KMS-11 (cell line): ENCODE results near the gene STRN4.

ENCODE experiments used
- H2AFZ ChIP-seq: fragments of 200-600 bp; sonication (generic); 2 replicates; pipeline ENCODE4 v1.6.1; 2016; ENCODE audit warnings: antibody characterized with exemption, mixed run types, low read depth
- H3K27ac ChIP-seq: fragments of 200-600 bp; sonication (generic); 2 replicates; pipeline ENCODE4 v1.6.1; 2016; ENCODE audit warnings: mild to moderate bottlenecking, mixed run types
- H3K27me3 ChIP-seq: fragments of 200-600 bp; sonication (generic); 2 replicates; pipeline ENCODE4 v1.6.1; 2017; ENCODE audit warnings: mild to moderate bottlenecking, low read depth, mixed run types, moderate library complexity; ENCODE audit not compliant: insufficient read depth
- H3K36me3 ChIP-seq: fragments of 200-600 bp; sonication (generic); 2 replicates; pipeline ENCODE4 v1.6.1; 2017; ENCODE audit warnings: mild to moderate bottlenecking, mixed run types; ENCODE audit not compliant: insufficient read depth
- H3K4me1 ChIP-seq: fragments of 200-600 bp; sonication (generic); 2 replicates; pipeline ENCODE4 v1.6.1; 2016; ENCODE audit warnings: mild to moderate bottlenecking, low read depth, mixed run types; ENCODE audit not compliant: poor library complexity, severe bottlenecking
- H3K4me2 ChIP-seq: fragments of 200-600 bp; sonication (generic); 2 replicates; pipeline ENCODE4 v1.7.0; 2016; ENCODE audit warnings: mild to moderate bottlenecking, mixed run types
- H3K4me3 ChIP-seq: fragments of 200-600 bp; sonication (generic); IDR thresholded peaks from 2 replicates; pipeline ENCODE4 v1.6.1; 2017; ENCODE audit warnings: low read depth, low read length, mixed read lengths; ENCODE audit not compliant: insufficient read depth
- H3K79me2 ChIP-seq: fragments of 200-600 bp; sonication (generic); 2 replicates; pipeline ENCODE4 v1.6.1; 2016; ENCODE audit warnings: low read depth, mixed run types; ENCODE audit not compliant: insufficient read depth
- H3K9ac ChIP-seq: fragments of 200-600 bp; sonication (generic); 2 replicates; pipeline ENCODE4 v1.6.1; 2016; ENCODE audit warnings: mild to moderate bottlenecking, mixed run types
- H4K20me1 ChIP-seq: fragments of 200-600 bp; sonication (generic); 2 replicates; pipeline ENCODE4 v1.6.1; 2016; ENCODE audit warnings: mild to moderate bottlenecking, mixed run types; ENCODE audit not compliant: insufficient read depth
- CTCF ChIP-seq: fragments of 200-600 bp; sonication (generic); conservative IDR thresholded peaks from 2 replicates; pipeline ENCODE4 v1.6.1; 2017; ENCODE audit warnings: low read depth, mild to moderate bottlenecking, antibody characterized with exemption, low read length, moderate library complexity, mixed read lengths

STRN4 gene

GRCh38 chr19:46723471-46723870 lies 22.8 kb downstream of the STRN4 start:
- Histone ChIP-seq H3K9ac (no peak overlapping the region), H3K4me3 (no peak overlapping the region), H4K20me1 (no peaks in the 10 kb centered on the region), H3K27me3 (no peaks in the 10 kb centered on the region), H3K4me1 (peaks cover 18% of the 10 kb centered on the region), H3K27ac (no peak overlapping the region; the same call in 1 of the 2 replicates), H3K36me3 (peaks cover 3% of the 10 kb centered on the region; the same call in 1 of the 2 replicates), H2AFZ (no peak overlapping the region), H3K4me2 (no peak overlapping the region), H3K79me2 (no peaks in the 10 kb centered on the region)
- TF ChIP-seq CTCF = no peak

- Histone ChIP-seq H3K4me2 (no peak overlapping the region), H2AFZ (no peak overlapping the region), H3K27me3 (no peaks in the 10 kb centered on the region), H3K4me3 (no peak overlapping the region), H3K79me2 (no peaks in the 10 kb centered on the region), H3K9ac (no peak overlapping the region), H4K20me1 (no peaks in the 10 kb centered on the region), H3K27ac (no peak overlapping the region; the same call in 1 of the 2 replicates), H3K36me3 (peaks cover 3% of the 10 kb centered on the region; the same call in 1 of the 2 replicates), H3K4me1 (peaks cover 23% of the 10 kb centered on the region)
- TF ChIP-seq CTCF = no peak
Observed at GRCh38 chr19:46723023-46723461, 23.2 kb downstream of the STRN4 start.

DNA sequence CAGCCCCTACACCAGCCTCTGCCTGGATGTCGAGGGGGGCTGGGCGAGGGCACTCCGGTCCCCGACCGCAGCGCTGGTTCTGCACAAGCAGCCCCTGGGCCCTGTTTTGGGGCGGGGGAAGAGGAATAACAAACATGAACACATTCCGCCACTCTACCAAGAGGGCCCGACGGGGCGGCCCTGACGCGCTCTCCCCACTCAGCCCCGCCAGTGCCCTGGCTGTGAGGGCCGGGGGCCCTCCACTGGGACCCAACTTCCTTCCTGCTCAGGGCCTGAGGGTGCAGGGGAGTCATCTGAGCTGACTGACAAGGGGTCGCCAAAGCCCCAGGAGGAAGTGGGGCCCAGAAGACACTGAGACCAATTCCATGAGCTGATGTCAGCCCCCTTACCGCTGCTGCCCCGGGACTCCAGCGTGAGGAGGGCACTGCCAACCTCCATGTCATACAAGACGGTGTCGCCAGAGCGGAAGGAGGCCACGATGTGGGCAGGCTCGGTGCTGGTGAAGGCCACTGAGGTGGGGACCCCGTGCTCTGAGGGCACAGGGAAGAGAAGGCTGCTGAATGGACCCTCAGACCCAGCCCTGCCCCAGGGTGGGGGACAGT lies 23.7 kb downstream of the STRN4 start:
- Histone ChIP-seq H4K20me1 (no peaks in the 10 kb centered on the region), H3K9ac (no peak overlapping the region), H3K27me3 (no peaks in the 10 kb centered on the region), H3K79me2 (no peaks in the 10 kb centered on the region), H2AFZ (no peak overlapping the region), H3K27ac (no peak overlapping the region), H3K4me2 (no peak overlapping the region), H3K4me3 (no peak overlapping the region), H3K4me1 (peaks cover 27% of the 10 kb centered on the region), H3K36me3 (peaks cover 3% of the 10 kb centered on the region; the same call in 1 of the 2 replicates)
- no peak for TF ChIP-seq CTCF

DNA sequence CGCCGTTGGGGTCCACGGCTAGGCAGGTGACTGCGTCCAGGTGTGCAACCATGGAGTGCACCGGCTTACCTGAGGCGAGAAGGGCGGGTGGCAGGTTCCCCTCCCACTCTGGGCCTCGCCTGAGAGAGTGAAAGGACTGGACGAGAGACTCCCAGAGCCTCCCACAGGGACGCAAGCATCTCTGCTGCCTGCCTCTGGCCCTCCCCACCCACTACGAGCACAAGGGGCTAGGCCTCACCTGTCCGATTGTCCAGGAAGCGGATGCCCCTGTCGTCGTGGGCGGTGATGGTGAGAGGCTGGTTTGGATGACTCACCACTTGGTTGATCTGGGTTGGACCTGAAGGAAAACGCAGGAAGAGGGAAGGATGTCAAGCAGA lies 24.3 kb downstream of the STRN4 start:
- H3K4me3 ChIP-seq = no peak overlapping the region
- H3K4me2 ChIP-seq = no peak overlapping the region
- no peaks in the 10 kb centered on the region for H4K20me1 ChIP-seq
- H3K36me3 ChIP-seq = peaks cover 3% of the 10 kb centered on the region; the same call in 1 of the 2 replicates
- peaks cover 27% of the 10 kb centered on the region for H3K4me1 ChIP-seq
- H3K27me3 ChIP-seq = no peaks in the 10 kb centered on the region
- H3K27ac ChIP-seq = no peak overlapping the region
- no peak overlapping the region for H3K9ac ChIP-seq
- no peaks in the 10 kb centered on the region for H3K79me2 ChIP-seq
- no peak for TF ChIP-seq CTCF
- no peak overlapping the region for H2AFZ ChIP-seq
